KMS-11 (cell line): ENCODE data around the gene UBE4B.
A peak's percentile ranks its signal among the peaks of the same experiment; 100 is the strongest.
"Not testable (repeated sequence)": the region's sequence is repeated elsewhere in the genome, so short reads cannot be mapped to it uniquely, and the experiment has no call there.

Experiments used
- H2AFZ ChIP-seq: fragments of 200-600 bp; sonication (generic); 2 replicates; pipeline ENCODE4 v1.6.1; 2016; ENCODE audit warnings: antibody characterized with exemption, mixed run types, low read depth
- H3K27ac ChIP-seq: fragments of 200-600 bp; sonication (generic); 2 replicates; pipeline ENCODE4 v1.6.1; 2016; ENCODE audit warnings: mild to moderate bottlenecking, mixed run types
- H3K27me3 ChIP-seq: fragments of 200-600 bp; sonication (generic); 2 replicates; pipeline ENCODE4 v1.6.1; 2017; ENCODE audit warnings: mild to moderate bottlenecking, low read depth, mixed run types, moderate library complexity; ENCODE audit not compliant: insufficient read depth
- H3K36me3 ChIP-seq: fragments of 200-600 bp; sonication (generic); 2 replicates; pipeline ENCODE4 v1.6.1; 2017; ENCODE audit warnings: mild to moderate bottlenecking, mixed run types; ENCODE audit not compliant: insufficient read depth
- H3K4me1 ChIP-seq: fragments of 200-600 bp; sonication (generic); 2 replicates; pipeline ENCODE4 v1.6.1; 2016; ENCODE audit warnings: mild to moderate bottlenecking, low read depth, mixed run types; ENCODE audit not compliant: poor library complexity, severe bottlenecking
- H3K4me2 ChIP-seq: fragments of 200-600 bp; sonication (generic); 2 replicates; pipeline ENCODE4 v1.7.0; 2016; ENCODE audit warnings: mild to moderate bottlenecking, mixed run types
- H3K4me3 ChIP-seq: fragments of 200-600 bp; sonication (generic); IDR thresholded peaks from 2 replicates; pipeline ENCODE4 v1.6.1; 2017; ENCODE audit warnings: low read depth, low read length, mixed read lengths; ENCODE audit not compliant: insufficient read depth
- H3K79me2 ChIP-seq: fragments of 200-600 bp; sonication (generic); 2 replicates; pipeline ENCODE4 v1.6.1; 2016; ENCODE audit warnings: low read depth, mixed run types; ENCODE audit not compliant: insufficient read depth
- H3K9ac ChIP-seq: fragments of 200-600 bp; sonication (generic); 2 replicates; pipeline ENCODE4 v1.6.1; 2016; ENCODE audit warnings: mild to moderate bottlenecking, mixed run types
- H4K20me1 ChIP-seq: fragments of 200-600 bp; sonication (generic); 2 replicates; pipeline ENCODE4 v1.6.1; 2016; ENCODE audit warnings: mild to moderate bottlenecking, mixed run types; ENCODE audit not compliant: insufficient read depth
- CTCF ChIP-seq: fragments of 200-600 bp; sonication (generic); conservative IDR thresholded peaks from 2 replicates; pipeline ENCODE4 v1.6.1; 2017; ENCODE audit warnings: low read depth, mild to moderate bottlenecking, antibody characterized with exemption, low read length, moderate library complexity, mixed read lengths

UBE4B gene

GRCh38 chr1:10217748-10218441, 185.1 kb downstream of the UBE4B start:
- H3K79me2 ChIP-seq = peaks cover 32% of the 10 kb centered on the region; the same call in 1 of the 2 replicates
- TF ChIP-seq CTCF = no peak

GRCh38 chr1:10220200-10220599, 187.4 kb downstream of the UBE4B start:
- no peak overlapping the region for H3K4me3 ChIP-seq
- H3K4me2 ChIP-seq = no peak overlapping the region
- no peaks in the 10 kb centered on the region for H3K36me3 ChIP-seq
- no peak for TF ChIP-seq CTCF
- no peaks in the 10 kb centered on the region for H4K20me1 ChIP-seq
- peaks cover 28% of the 10 kb centered on the region for H3K4me1 ChIP-seq
- no peak overlapping the region for H3K9ac ChIP-seq
- peaks cover 37% of the 10 kb centered on the region; the same call in 1 of the 2 replicates for H3K79me2 ChIP-seq
- no peaks in the 10 kb centered on the region; the same call in 1 of the 2 replicates for H3K27me3 ChIP-seq
- H2AFZ ChIP-seq = no peak overlapping the region
- no peak overlapping the region for H3K27ac ChIP-seq

More at GRCh38 chr1:10217748-10218441, 185.1 kb downstream of the UBE4B start:
- H4K20me1 ChIP-seq = no peaks in the 10 kb centered on the region
- no peaks in the 10 kb centered on the region; the same call in 1 of the 2 replicates for H3K27me3 ChIP-seq
- no peak overlapping the region for H3K9ac ChIP-seq
- H3K4me3 ChIP-seq = no peak overlapping the region
- no peaks in the 10 kb centered on the region for H3K36me3 ChIP-seq
- H2AFZ ChIP-seq = no peak overlapping the region
- H3K27ac ChIP-seq = peak overlapping the region; percentile 17; the same call in 1 of the 2 replicates
- H3K4me1 ChIP-seq = peaks cover 28% of the 10 kb centered on the region
- peak overlapping the region; percentile 31 for H3K4me2 ChIP-seq

- not testable (repeated sequence) for H3K9ac ChIP-seq, H3K4me3 ChIP-seq, H3K27me3 ChIP-seq, H3K36me3 ChIP-seq, H3K4me2 ChIP-seq, H4K20me1 ChIP-seq, H3K27ac ChIP-seq, H2AFZ ChIP-seq
- H3K4me1 ChIP-seq = peaks cover 27% of the 10 kb centered on the region
- H3K79me2 ChIP-seq = peaks cover 33% of the 10 kb centered on the region; the same call in 1 of the 2 replicates
Observed at GRCh38 chr1:10220657-10221056, 187.9 kb downstream of the UBE4B start.

GRCh38 chr1:10225573-10225972, 192.8 kb downstream of the UBE4B start:
- Histone ChIP-seq H3K27me3 (no peaks in the 10 kb centered on the region), H4K20me1 (no peaks in the 10 kb centered on the region), H3K36me3 (no peaks in the 10 kb centered on the region), H3K4me1 (no peaks in the 10 kb centered on the region), H3K9ac (no peak overlapping the region), H3K4me2 (no peak overlapping the region), H3K4me3 (no peak overlapping the region), H3K79me2 (peaks cover 12% of the 10 kb centered on the region; the same call in 1 of the 2 replicates), H3K27ac (no peak overlapping the region), H2AFZ (no peak overlapping the region)
- no peak for TF ChIP-seq CTCF

- H3K9ac ChIP-seq = no peak overlapping the region
- H4K20me1 ChIP-seq = no peaks in the 10 kb centered on the region
- H3K27ac ChIP-seq = no peak overlapping the region
- H3K4me2 ChIP-seq = no peak overlapping the region
- H3K4me1 ChIP-seq = no peaks in the 10 kb centered on the region
- TF ChIP-seq CTCF = no peak
- no peaks in the 10 kb centered on the region for H3K36me3 ChIP-seq
- no peaks in the 10 kb centered on the region for H3K27me3 ChIP-seq
- no peak overlapping the region for H2AFZ ChIP-seq
- H3K4me3 ChIP-seq = no peak overlapping the region
- peaks cover 6% of the 10 kb centered on the region; the same call in 1 of the 2 replicates for H3K79me2 ChIP-seq
Observed at GRCh38 chr1:10228528-10228927, 195.8 kb downstream of the UBE4B start.
